H1 (cell line): ENCODE measurements around the gene ARHGAP4. TPM values are rescaled to one million over a fixed set of nuclear protein-coding genes. Genes with fewer than 3 reads are reported as not detected.
A peak's percentile ranks its signal among the peaks of the same experiment; 100 is the strongest.

ENCODE experiments used
- CTCF ChIA-PET: fragments of 300-600 bp; sonication (Branson Sonifier 250); formaldehyde crosslinking; loops from one replicate; lab custom pipeline; 2021; ENCODE audit not compliant: partially characterized antibody; lab: Charles Lee
- POLR2A ChIA-PET: fragments of 300-600 bp; sonication (Branson Sonifier 250); formaldehyde crosslinking; loops from one replicate; lab custom pipeline; 2021; ENCODE audit warnings: inconsistent platforms; ENCODE audit not compliant: partially characterized antibody; lab: Charles Lee
- DNase-seq, 2 experiments: peaks; one replicate each; pipeline versions ENCODE4 v3.0.0 to v3.0.0-alpha.2; 2010 to 2022; ENCODE audit warnings: low spot score in 2 of 2, low read depth in 1 of 2, mixed read lengths in 1 of 2
- FAIRE-seq: peaks from 2 replicates; lab custom pipeline; 2011; peaks lifted over from hg19 to GRCh38; lab: Jason Lieb, UNC
- H2AFZ ChIP-seq: 2 replicates; pipeline ENCODE4 v1.8.1; 2012; ENCODE audit warnings: low read length, inconsistent platforms
- H2AK5ac ChIP-seq: 2 replicates; pipeline ENCODE4 v1.6.1; 2013; ENCODE audit warnings: low read depth, low read length
- H2BK120ac ChIP-seq: replicated peaks from 2 replicates; pipeline ENCODE3; 2013; ENCODE audit warnings: low read depth, low read length, inconsistent platforms
- H2BK12ac ChIP-seq: 2 replicates; pipeline ENCODE4 v1.6.1; 2013; ENCODE audit warnings: low read depth, low read length
- H2BK15ac ChIP-seq: 2 replicates; pipeline ENCODE4 v1.6.1; 2013; ENCODE audit warnings: low read length
- H2BK20ac ChIP-seq: 2 replicates; pipeline ENCODE4 v1.6.1; 2013; ENCODE audit warnings: low read length
- H2BK5ac ChIP-seq: 2 replicates; pipeline ENCODE4 v1.6.1; 2013; ENCODE audit warnings: low read depth, low read length
- H3K14ac ChIP-seq: 2 replicates; pipeline ENCODE4 v1.6.1; 2013; ENCODE audit warnings: inconsistent platforms; ENCODE audit not compliant: insufficient read length
- H3K18ac ChIP-seq: 2 replicates; pipeline ENCODE4 v1.6.1; 2013; ENCODE audit warnings: low read length; ENCODE audit errors: extremely low read depth
- H3K23ac ChIP-seq: 2 replicates; pipeline ENCODE4 v1.6.1; 2013; ENCODE audit warnings: inconsistent platforms; ENCODE audit not compliant: insufficient read length
- H3K23me2 ChIP-seq: 2 replicates; pipeline ENCODE4 v1.6.1; 2013; ENCODE audit warnings: low read depth, low read length
- H3K27ac ChIP-seq: 2 replicates; pipeline ENCODE4 v1.6.1; 2011; ENCODE audit warnings: low read depth, low read length, inconsistent platforms
- H3K27me3 ChIP-seq, 4 experiments: replicated peaks in 1 of 4; 1 replicate in 1 of 4; 2 replicates in 3 of 4; pipeline versions ENCODE4 v1.6.1 to v1.8.1; 2011 to 2013; ENCODE audit warnings: low read length in 3 of 4, mild to moderate bottlenecking in 3 of 4, inconsistent platforms in 2 of 4, mixed read lengths in 2 of 4, moderate library complexity in 1 of 4; ENCODE audit not compliant: control insufficient read depth in 3 of 4, insufficient read depth in 3 of 4; ENCODE audit errors: extremely low read depth in 1 of 4
- H3K36me3 ChIP-seq, 4 experiments: 2 replicates each; pipeline versions ENCODE4 v1.6.1 to v1.8.1; 2011 to 2013; ENCODE audit warnings: mild to moderate bottlenecking in 4 of 4, low read length in 3 of 4, moderate library complexity in 2 of 4, control low read depth in 1 of 4, inconsistent platforms in 1 of 4; ENCODE audit not compliant: insufficient read depth in 4 of 4, control insufficient read depth in 2 of 4
- H3K4ac ChIP-seq: replicated peaks from 2 replicates; pipeline ENCODE3; 2013; ENCODE audit warnings: low read length, low read depth, mixed read lengths, inconsistent platforms; ENCODE audit not compliant: insufficient read length
- H3K4me1 ChIP-seq, 4 experiments: replicated peaks in 1 of 4; 1 replicate in 1 of 4; 2 replicates in 3 of 4; pipeline versions ENCODE4 v1.6.1 to v1.8.1; 2011 to 2013; ENCODE audit warnings: low read length in 3 of 4, inconsistent platforms in 2 of 4, mixed read lengths in 1 of 4; ENCODE audit not compliant: insufficient read depth in 4 of 4, control insufficient read depth in 3 of 4
- H3K4me2 ChIP-seq, 2 experiments: 2 replicates each; pipeline versions ENCODE4 v1.6.1 to v1.8.1; 2011 to 2013; ENCODE audit warnings: low read depth in 2 of 2, low read length in 2 of 2, control low read depth in 1 of 2, inconsistent platforms in 1 of 2, mild to moderate bottlenecking in 1 of 2; ENCODE audit not compliant: insufficient read depth in 1 of 2
- H3K4me3 ChIP-seq, 4 experiments: fragments of 200-600, 300-600 bp in 1 of 4; sonication (generic), shearing (Covaris generic), sonication (Bioruptor Twin) in 1 of 4; 2 replicates each; pipeline versions ENCODE4 v1.5.1 to v1.8.1; 2011 to 2016; ENCODE audit warnings: low read length in 4 of 4, low read depth in 3 of 4, control low read depth in 2 of 4, inconsistent platforms in 2 of 4, mild to moderate bottlenecking in 2 of 4, mixed read lengths in 1 of 4, moderate library complexity in 1 of 4; ENCODE audit not compliant: insufficient read depth in 2 of 4; ENCODE audit errors: extremely low read depth in 1 of 4
- H3K56ac ChIP-seq: replicated peaks from 2 replicates; pipeline ENCODE3; 2013; ENCODE audit warnings: low read depth, mild to moderate bottlenecking, mixed read lengths, low read length, inconsistent platforms; ENCODE audit not compliant: insufficient read length
- H3K79me1 ChIP-seq: 2 replicates; pipeline ENCODE4 v1.6.1; 2013; ENCODE audit warnings: low read depth, low read length, control low read depth
- H3K79me2 ChIP-seq, 2 experiments: 2 replicates each; pipeline versions ENCODE4 v1.6.1 to v1.8.1; 2012 to 2013; ENCODE audit warnings: low read length in 2 of 2, mild to moderate bottlenecking in 2 of 2, inconsistent platforms in 1 of 2; ENCODE audit not compliant: insufficient read depth in 2 of 2, control insufficient read depth in 1 of 2
- H3K9ac ChIP-seq, 4 experiments: replicated peaks in 1 of 4; 1 replicate in 1 of 4; 2 replicates in 3 of 4; pipeline versions ENCODE4 v1.6.1 to v1.8.1; 2011 to 2013; ENCODE audit warnings: low read depth in 3 of 4, low read length in 3 of 4, control low read depth in 2 of 4, mild to moderate bottlenecking in 2 of 4, moderate library complexity in 2 of 4, inconsistent platforms in 1 of 4; ENCODE audit errors: extremely low read depth in 1 of 4
- H3K9me3 ChIP-seq, 2 experiments: 2 replicates each; pipeline versions ENCODE4 v1.6.1 to v1.8.1; 2012 to 2013; ENCODE audit warnings: mild to moderate bottlenecking in 2 of 2, moderate library complexity in 2 of 2, control low read depth in 1 of 2, inconsistent platforms in 1 of 2, low read depth in 1 of 2, low read length in 1 of 2, mixed read lengths in 1 of 2; ENCODE audit not compliant: insufficient read depth in 2 of 2
- H4K20me1 ChIP-seq, 2 experiments: replicated peaks in 1 of 2; 2 replicates each; pipeline versions ENCODE3 to v1.8.1; 2011 to 2013; ENCODE audit warnings: inconsistent platforms in 2 of 2, low read length in 2 of 2, mild to moderate bottlenecking in 1 of 2; ENCODE audit not compliant: insufficient read depth in 2 of 2, control insufficient read depth in 1 of 2
- H4K5ac ChIP-seq: 2 replicates; pipeline ENCODE4 v1.6.1; 2013; ENCODE audit warnings: low read length, low read depth, mixed read lengths, inconsistent platforms; ENCODE audit not compliant: insufficient read length
- H4K8ac ChIP-seq: 2 replicates; pipeline ENCODE4 v1.8.0; 2013; ENCODE audit warnings: mild to moderate bottlenecking, moderate library complexity, low read length, inconsistent platforms; ENCODE audit not compliant: insufficient read depth; ENCODE audit errors: extremely low read depth
- H4K91ac ChIP-seq: replicated peaks from 2 replicates; pipeline ENCODE3; 2013; ENCODE audit warnings: low read length, mixed read lengths, inconsistent platforms; ENCODE audit not compliant: insufficient read length
- BCL11A ChIP-seq, 2 experiments: IDR thresholded peaks; one replicate each; pipeline ENCODE4 v1.6.1; 2011; ENCODE audit warnings: low read depth in 2 of 2, low read length in 2 of 2, mild to moderate bottlenecking in 2 of 2
- EGR1 ChIP-seq: IDR thresholded peaks from 2 replicates; pipeline ENCODE4 v1.6.1; 2011; ENCODE audit warnings: low read depth, low read length, borderline replicate concordance
- EP300 ChIP-seq, 2 experiments: IDR thresholded peaks; 1 replicate in 1 of 2; 2 replicates in 1 of 2; pipeline ENCODE4 v1.6.1; 2011 to 2012; ENCODE audit warnings: low read depth in 2 of 2, low read length in 2 of 2, mild to moderate bottlenecking in 2 of 2, borderline replicate concordance in 1 of 2, inconsistent platforms in 1 of 2, moderate library complexity in 1 of 2
- EZH2 ChIP-seq: fragments of 200-600 bp; sonication (generic); IDR thresholded peaks from 2 replicates; pipeline ENCODE4 v1.7.1; 2012; ENCODE audit warnings: low read depth, mild to moderate bottlenecking, moderate library complexity, low read length, inconsistent platforms; ENCODE audit not compliant: severe bottlenecking
- HDAC6 ChIP-seq: IDR thresholded peaks from one replicate; pipeline ENCODE4 v1.7.1; 2012; ENCODE audit warnings: low read depth, mild to moderate bottlenecking, inconsistent platforms, low read length, moderate library complexity
- KDM5A ChIP-seq: fragments of 200-600 bp; IDR thresholded peaks from 2 replicates; pipeline ENCODE4 v1.7.1; 2012; ENCODE audit warnings: mild to moderate bottlenecking, low read length, inconsistent platforms, mixed read lengths
- RFX5 ChIP-seq: IDR thresholded peaks from 2 replicates; pipeline ENCODE4 v1.6.1; 2011; ENCODE audit warnings: low read depth, low read length, improper control_type of control experiment, borderline replicate concordance
- SP4 ChIP-seq: IDR thresholded peaks from 2 replicates; pipeline ENCODE4 v1.6.1; 2012; ENCODE audit warnings: low read length, inconsistent platforms
- SRF ChIP-seq: IDR thresholded peaks from 2 replicates; pipeline ENCODE4 v1.6.1; 2011; ENCODE audit warnings: mild to moderate bottlenecking, low read depth, low read length, moderate library complexity
- TEAD4 ChIP-seq: IDR thresholded peaks from 2 replicates; pipeline ENCODE4 v1.6.1; 2012; ENCODE audit warnings: low read depth, low read length, inconsistent platforms, mixed read lengths
- WGBS, 2 experiments: shearing (Covaris generic) in 1 of 2; methylation state at CpG; one replicate each; pipeline versions ENCODE4 v1.1.6 to v1.1.7; 2013 to 2015; ENCODE audit warnings: low lambda C conversion rate in 2 of 2, mixed read lengths in 2 of 2, inconsistent platforms in 1 of 2, low coverage in 1 of 2, missing lambda C conversion rate in 1 of 2; ENCODE audit not compliant: insufficient replicate concordance in 2 of 2, insufficient coverage in 1 of 2, insufficient read length in 1 of 2; ENCODE audit errors: extremely low coverage in 1 of 2, missing lambda C conversion rate in 1 of 2; 5-methylcytosine and 5-hydroxymethylcytosine counted together
- polyA plus RNA-seq, 7 experiments: library from polyadenylated mRNA; depleted of rRNA in 3 of 7; stranded (reverse) in 5 of 7; unstranded in 2 of 7; fragments of >200 nt in 5 of 7; fragments of 200-250 nt in 2 of 7; gene quantifications; 1 replicate in 5 of 7; 2 replicates in 1 of 7; 4 replicates in 1 of 7; pipeline versions ENCODE4 v1.2.1 to v1.2.3, GENCODE V29; 2011 to 2013; ENCODE audit warnings: missing spikeins in 2 of 7, mixed read lengths in 2 of 7
- total RNA-seq: library from RNA; stranded (reverse); fragmentation: NEBNext Ultra II Directional; extraction: Animal tissue kit (Norgen Biotek cat#: 25700); gene quantifications from 2 replicates; pipeline ENCODE4 v1.2.1, GENCODE V29; 2021
- TF ChIP-seq, protein P1 (sequence below): IDR thresholded peaks from 2 replicates; pipeline ENCODE4 v1.6.1; 2012; ENCODE audit warnings: inconsistent platforms

The ARHGAP4 gene
- total and polyA plus RNA-seq, 2 of the 8 experiments (the other 6 are each of a cell fraction or from before 2014, with no cell fraction given): 23.9 to 26.0 TPM

DNA sequence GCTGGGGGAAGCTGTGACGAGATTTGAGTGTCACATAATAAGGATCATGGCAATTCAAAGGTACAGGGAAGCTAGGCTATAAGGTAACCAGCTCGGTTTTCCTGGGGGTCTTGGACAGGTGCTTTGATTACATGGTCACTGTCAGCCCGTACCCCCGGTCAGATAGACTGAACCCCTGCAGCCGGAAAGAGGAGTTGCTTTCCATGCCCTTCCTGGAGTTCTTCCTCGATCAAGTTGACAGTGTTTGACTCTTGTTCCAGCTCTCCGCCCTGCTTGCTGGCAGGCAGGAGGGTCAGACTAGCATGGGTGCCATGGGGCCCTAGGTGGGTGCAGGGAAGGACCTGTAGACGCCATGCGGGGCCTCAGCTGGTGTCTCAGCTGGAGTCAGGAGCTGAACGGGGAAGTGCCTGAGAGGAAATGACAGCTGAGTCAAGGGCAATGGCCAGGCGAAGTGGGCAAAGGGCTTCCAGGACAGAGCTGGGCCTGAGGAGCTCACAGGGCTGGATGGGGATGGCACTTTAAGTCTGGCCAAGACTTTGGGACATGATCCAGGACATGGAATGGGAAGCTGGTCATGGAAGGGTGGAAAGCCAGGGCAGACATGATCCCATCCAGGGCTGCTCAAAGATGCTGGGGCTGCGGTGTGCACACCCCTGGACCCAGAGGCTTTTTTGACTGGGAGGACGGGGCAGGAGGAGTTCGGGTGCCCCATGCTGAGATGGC, 48.1 kb upstream of the ARHGAP4 start:
- Histone ChIP-seq H2BK120ac (no peak overlapping the region), H3K9me3 (no peaks in the 10 kb centered on the region), H2BK20ac (no peak overlapping the region), H3K79me2 (peaks cover 7 to 16% of the 10 kb centered on the region in 2 experiments), H3K9ac (peak overlapping the region in 1 of 4 experiments; percentile 43; a peak in 2 of 7 replicates), H4K91ac (no peak overlapping the region), H2AFZ (no peak overlapping the region), H3K79me1 (peaks cover 2% of the 10 kb centered on the region; the same call in 1 of the 2 replicates), H3K4ac (no peak overlapping the region), H3K18ac (no peak overlapping the region), H2BK15ac (no peak overlapping the region), H4K8ac (no peak overlapping the region; the same call in 1 of the 2 replicates), H2AK5ac (peak overlapping the region; percentile 86; the same call in 1 of the 2 replicates), H3K27ac (no peak overlapping the region), H3K23ac (no peak overlapping the region), H3K14ac (no peak overlapping the region), H3K36me3 (no peaks in the 10 kb centered on the region), H3K4me3 (0 out of 8 replicates have a peak overlapping the region, but pooled peaks of 1 of the 4 experiments have one; percentile 91), H4K20me1 (peaks cover 5 to 6% of the 10 kb centered on the region in 2 experiments), H2BK12ac (no peak overlapping the region), H4K5ac (no peak overlapping the region), H3K23me2 (peaks cover 8% of the 10 kb centered on the region; the same call in 1 of the 2 replicates), H3K56ac (no peak overlapping the region), H3K4me2 (peak overlapping the region in 1 of 2 experiments; percentile 66; a peak in 1 of 4 replicates), H2BK5ac (no peak overlapping the region), H3K4me1 (peaks cover 0 to 8% (median 3%) of the 10 kb centered on the region in 4 experiments; a peak in 3 of 7 replicates), H3K27me3 (no peaks in the 10 kb centered on the region)
- ChIA-PET POLR2A (interaction anchor here (0.7 to 4.6 kb wide), 7 partner anchors 36 to 443 kb away, joined by 3 to 43 read pairs (median 3); partner anchors contain the start of gene ARHGAP4), CTCF (interaction anchor here (0.9 kb wide), 1 partner anchor 19 kb away, joined by 4 read pairs; no protein-coding TSS in a partner anchor)
- WGBS, 2 experiments: 92% methylated on average over 13 of the region's 14 CpGs; no CpG with 5 or more reads in 1 of the 2 experiments
- TF ChIP-seq TEAD4 (no peak), SRF (no peak), KDM5A (no peak), EGR1 (no peak), BCL11A (IDR thresholded peaks at IDR 0.05; ENCODE audit: low read depth in 2 of 2, low read length in 2 of 2) (no peak), EP300 (IDR thresholded peaks at IDR 0.05; ENCODE audit: borderline replicate concordance in 1 of 2, low read depth in 2 of 2, low read length in 2 of 2) (no peak), RFX5 (no peak), HDAC6 (no peak), SP4 (no peak), EZH2 (no peak)
- TF ChIP-seq, protein P1, sequence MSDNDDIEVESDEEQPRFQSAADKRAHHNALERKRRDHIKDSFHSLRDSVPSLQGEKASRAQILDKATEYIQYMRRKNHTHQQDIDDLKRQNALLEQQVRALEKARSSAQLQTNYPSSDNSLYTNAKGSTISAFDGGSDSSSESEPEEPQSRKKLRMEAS: no peak
- DNase-seq: no peak
- no peak for FAIRE-seq
